Hepatocyte (in vitro differentiated cells): ENCODE results near the gene DELE1. TPM values are rescaled to one million over a fixed set of nuclear protein-coding genes. Genes with fewer than 3 reads are reported as not detected.
"Not testable (repeated sequence)": the region's sequence is repeated elsewhere in the genome, so short reads cannot be mapped to it uniquely, and the experiment has no call there.

Experiments
- DNase-seq: peaks from one replicate; pipeline ENCODE4 v3.0.0-alpha.2; 2016; ENCODE audit warnings: low spot score
- H2AFZ ChIP-seq: fragments of 200-600 bp; sonication (generic); 2 replicates; pipeline ENCODE4 v1.6.0; 2016; ENCODE audit warnings: antibody characterized with exemption, mild to moderate bottlenecking
- H3K27ac ChIP-seq: fragments of 200-600 bp; sonication (generic); 2 replicates; pipeline ENCODE4 v1.5.1; 2016; ENCODE audit warnings: mild to moderate bottlenecking
- H3K27me3 ChIP-seq: fragments of 200-600 bp; sonication (generic); 2 replicates; pipeline ENCODE4 v1.6.1; 2016
- H3K36me3 ChIP-seq: fragments of 200-600 bp; sonication (generic); replicated peaks from 2 replicates; pipeline ENCODE4 v1.5.1; 2016; ENCODE audit warnings: low read depth; ENCODE audit not compliant: insufficient read depth
- H3K4me1 ChIP-seq: fragments of 200-600 bp; sonication (generic); 2 replicates; pipeline ENCODE4 v1.5.1; 2016; ENCODE audit warnings: mild to moderate bottlenecking, moderate library complexity; ENCODE audit not compliant: insufficient read depth
- H3K4me2 ChIP-seq: fragments of 200-600 bp; sonication (generic); 2 replicates; pipeline ENCODE4 v1.6.0; 2016
- H3K4me3 ChIP-seq: fragments of 200-600 bp; sonication (generic); 2 replicates; pipeline ENCODE4 v1.5.1; 2016; ENCODE audit warnings: mild to moderate bottlenecking
- H3K79me2 ChIP-seq: fragments of 200-600 bp; sonication (generic); 2 replicates; pipeline ENCODE4 v1.6.0; 2017; ENCODE audit warnings: mild to moderate bottlenecking
- H3K9me2 ChIP-seq: fragments of 200-600 bp; sonication (generic); replicated peaks from 2 replicates; pipeline ENCODE4 v1.6.0; 2017; ENCODE audit warnings: mild to moderate bottlenecking; ENCODE audit not compliant: insufficient read depth
- H3K9me3 ChIP-seq: fragments of 200-600 bp; sonication (generic); 2 replicates; pipeline ENCODE4 v1.5.1; 2016; ENCODE audit warnings: low read depth, mild to moderate bottlenecking
- H4K20me1 ChIP-seq: fragments of 200-600 bp; sonication (generic); 2 replicates; pipeline ENCODE4 v1.6.0; 2016; ENCODE audit warnings: mild to moderate bottlenecking; ENCODE audit not compliant: insufficient read depth, poor library complexity, severe bottlenecking
- CTCF ChIP-seq: fragments of 200-600 bp; sonication (generic); IDR thresholded peaks from 2 replicates; pipeline ENCODE4 v1.5.1; 2016; ENCODE audit warnings: antibody characterized with exemption, mild to moderate bottlenecking; ENCODE audit not compliant: poor library complexity
- EZH2 ChIP-seq: fragments of 200-600 bp; sonication (generic); IDR thresholded peaks from 2 replicates; pipeline ENCODE4 v1.6.1; 2016; ENCODE audit warnings: antibody characterized with exemption, mild to moderate bottlenecking, borderline replicate concordance
- EZH2phosphoT487 ChIP-seq: fragments of 200-600 bp; sonication (generic); IDR thresholded peaks from one replicate; pipeline ENCODE4 v1.6.1; 2018; ENCODE audit warnings: antibody characterized with exemption, mild to moderate bottlenecking, low read depth, moderate library complexity; ENCODE audit not compliant: unreplicated experiment, severe bottlenecking
- WGBS: methylation state at CpG from one replicate; pipeline ENCODE4 v1.1.6; 2016; ENCODE audit warnings: low lambda C conversion rate; ENCODE audit errors: missing lambda C conversion rate; 5-methylcytosine and 5-hydroxymethylcytosine counted together
- polyA plus RNA-seq: library from polyadenylated mRNA; unstranded; fragments of >200 nt; fragmentation: Nextera tagmentation; extraction: Ambion mirVana; gene quantifications from 2 replicates; pipeline ENCODE4 v1.2.1, GENCODE V29; 2016
- total RNA-seq: library from RNA; depleted of rRNA; stranded (reverse); fragments of >200 nt; gene quantifications from 2 replicates; pipeline ENCODE4 v1.2.3, GENCODE V29; 2014

DELE1 gene
- total and polyA plus RNA-seq, 2 experiments from 2014 or later: 32.6 to 62.0 TPM

- TF ChIP-seq EZH2: no peak
- peak; percentile 37 for TF ChIP-seq CTCF
- H3K4me1 ChIP-seq: no peaks in the 10 kb centered on the region
- no peaks in the 10 kb centered on the region for H3K9me3 ChIP-seq
- H3K9me2 ChIP-seq: no peaks in the 10 kb centered on the region
- H3K79me2 ChIP-seq: no peaks in the 10 kb centered on the region
- no peak overlapping the region for H3K27ac ChIP-seq
- peaks cover 16% of the 10 kb centered on the region for H3K27me3 ChIP-seq
- H2AFZ ChIP-seq: no peak overlapping the region
- H3K4me2 ChIP-seq: no peak overlapping the region
- H3K4me3 ChIP-seq: no peak overlapping the region
- H4K20me1 ChIP-seq: no peaks in the 10 kb centered on the region
- no peak for DNase-seq
- 75% methylated on average over 3 of the region's 3 CpGs for WGBS
- no peaks in the 10 kb centered on the region for H3K36me3 ChIP-seq
Observed at GRCh38 chr5:141889282-141889871, 34.3 kb upstream of the DELE1 start.

GRCh38 chr5:141890429-141890828 is 33.2 kb upstream of the DELE1 start:
- not testable (repeated sequence) for H3K4me2 ChIP-seq, H3K4me3 ChIP-seq, H3K4me1 ChIP-seq, H3K9me3 ChIP-seq, H4K20me1 ChIP-seq, DNase-seq, H3K27me3 ChIP-seq, H3K9me2 ChIP-seq, H3K36me3 ChIP-seq, H3K79me2 ChIP-seq, H3K27ac ChIP-seq, H2AFZ ChIP-seq
- WGBS: 88% methylated on average over 2 of the region's 2 CpGs

DNA sequence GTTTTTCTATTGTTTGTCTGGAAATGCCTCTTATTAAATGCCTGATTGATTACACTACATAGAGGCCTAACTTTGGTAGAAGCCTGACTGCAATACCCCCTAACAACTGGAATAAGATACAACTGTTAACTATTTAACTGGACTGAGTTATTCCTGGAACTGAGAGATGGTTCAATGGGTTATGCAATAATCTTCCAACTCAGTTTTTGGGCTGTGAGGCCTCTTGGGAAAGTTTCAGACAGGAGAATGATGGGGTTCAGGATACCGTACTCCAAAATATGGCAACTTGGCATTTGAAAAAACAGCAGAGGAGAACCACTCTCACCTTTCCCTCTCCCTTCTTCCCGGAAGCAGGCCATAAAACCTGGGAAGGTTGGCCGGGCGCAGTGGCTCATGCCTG is 26.2 kb upstream of the DELE1 start:
- no peaks in the 10 kb centered on the region for H3K9me2 ChIP-seq
- no peak overlapping the region for H2AFZ ChIP-seq
- no peak overlapping the region for H3K27ac ChIP-seq
- H3K4me2 ChIP-seq: no peak overlapping the region
- no peak overlapping the region for H3K4me3 ChIP-seq
- no peaks in the 10 kb centered on the region for H3K36me3 ChIP-seq
- H3K79me2 ChIP-seq: no peaks in the 10 kb centered on the region
- no peaks in the 10 kb centered on the region for H4K20me1 ChIP-seq
- H3K27me3 ChIP-seq: no peaks in the 10 kb centered on the region
- no peaks in the 10 kb centered on the region for H3K9me3 ChIP-seq
- 94% methylated on average over 4 of the region's 4 CpGs for WGBS
- no peak for DNase-seq
- no peaks in the 10 kb centered on the region for H3K4me1 ChIP-seq
- no peak for TF ChIP-seq EZH2
- TF ChIP-seq CTCF: no peak
- no peak for TF ChIP-seq EZH2phosphoT487

- Histone ChIP-seq H3K9me3 (no peaks in the 10 kb centered on the region), H3K79me2 (no peaks in the 10 kb centered on the region), H3K9me2 (no peaks in the 10 kb centered on the region), H3K36me3 (no peaks in the 10 kb centered on the region), H2AFZ (no peak overlapping the region), H3K27me3 (no peaks in the 10 kb centered on the region), H3K27ac (no peak overlapping the region), H3K4me1 (no peaks in the 10 kb centered on the region), H4K20me1 (no peaks in the 10 kb centered on the region), H3K4me3 (no peak overlapping the region), H3K4me2 (no peak overlapping the region)
- DNase-seq: no peak
- TF ChIP-seq EZH2phosphoT487 (no peak), CTCF (no peak), EZH2 (no peak)
- 91% methylated on average over 2 of the region's 2 CpGs for WGBS
Observed at GRCh38 chr5:141898448-141899049, 25.1 kb upstream of the DELE1 start.
